IPS-15b (cell line): Measurements from ENCODE around the gene SIMC1.
"Not testable (repeated sequence)": the region's sequence is repeated elsewhere in the genome, so short reads cannot be mapped to it uniquely, and the experiment has no call there.

ENCODE experiments used
- H3K27me3 ChIP-seq: one replicate; pipeline ENCODE4 v1.6.1; 2013; ENCODE audit warnings: low read length; ENCODE audit not compliant: control insufficient read depth, insufficient read depth
- H3K36me3 ChIP-seq: one replicate; pipeline ENCODE4 v1.6.1; 2013; ENCODE audit warnings: low read length; ENCODE audit not compliant: control insufficient read depth, insufficient read depth
- H3K4me1 ChIP-seq: one replicate; pipeline ENCODE4 v1.6.1; 2013; ENCODE audit warnings: mild to moderate bottlenecking, low read length; ENCODE audit not compliant: control insufficient read depth, insufficient read depth
- H3K4me3 ChIP-seq: one replicate; pipeline ENCODE4 v1.5.1; 2013; ENCODE audit warnings: low read depth, low read length
- H3K9ac ChIP-seq: one replicate; pipeline ENCODE4 v1.6.1; 2013; ENCODE audit warnings: low read depth, mild to moderate bottlenecking, low read length
- H3K9me3 ChIP-seq: one replicate; pipeline ENCODE4 v1.6.1; 2013; ENCODE audit warnings: mild to moderate bottlenecking, low read length; ENCODE audit not compliant: control insufficient read depth, insufficient read depth

The SIMC1 gene

GRCh38 chr5:176237971-176238644 lies at the start of gene SIMC1:
SIMC1 (plus strand) TSS chr5:176238424; CDS start chr5:176238509, 85 bp downstream.
- H3K36me3 ChIP-seq, H3K4me3 ChIP-seq, H3K9ac ChIP-seq, H3K9me3 ChIP-seq, H3K4me1 ChIP-seq, H3K27me3 ChIP-seq: not testable (repeated sequence)

GRCh38 chr5:176188506-176189193 lies 49.6 kb upstream of the SIMC1 start:
- Histone ChIP-seq H3K4me1 (no peaks in the 10 kb centered on the region), H3K27me3 (peaks cover 9% of the 10 kb centered on the region), H3K9me3 (no peaks in the 10 kb centered on the region), H3K9ac (no peak overlapping the region), H3K4me3 (no peak overlapping the region), H3K36me3 (no peaks in the 10 kb centered on the region)

- no peaks in the 10 kb centered on the region for H3K4me1 ChIP-seq
- H3K9me3 ChIP-seq = no peaks in the 10 kb centered on the region
- H3K36me3 ChIP-seq = no peaks in the 10 kb centered on the region
- H3K9ac ChIP-seq = no peak overlapping the region
- H3K27me3 ChIP-seq = peaks cover 15% of the 10 kb centered on the region
- no peak overlapping the region for H3K4me3 ChIP-seq
Observed at GRCh38 chr5:176189857-176190256, 48.4 kb upstream of the SIMC1 start.

- Histone ChIP-seq H3K9me3 (no peaks in the 10 kb centered on the region), H3K4me3 (no peak overlapping the region), H3K27me3 (peaks cover 20% of the 10 kb centered on the region), H3K36me3 (no peaks in the 10 kb centered on the region), H3K4me1 (no peaks in the 10 kb centered on the region), H3K9ac (no peak overlapping the region)
Observed at GRCh38 chr5:176190886-176191755, 47.1 kb upstream of the SIMC1 start.

- H3K9ac ChIP-seq = no peak overlapping the region
Observed at GRCh38 chr5:176192094-176192721, 46.0 kb upstream of the SIMC1 start.

GRCh38 chr5:176192722-176193117 lies 45.5 kb upstream of the SIMC1 start:
- not testable (repeated sequence) for H3K36me3 ChIP-seq, H3K9ac ChIP-seq, H3K4me1 ChIP-seq, H3K4me3 ChIP-seq, H3K9me3 ChIP-seq
- peaks cover 20% of the 10 kb centered on the region for H3K27me3 ChIP-seq

More at GRCh38 chr5:176192094-176192721, 46.0 kb upstream of the SIMC1 start:
- peaks cover 20% of the 10 kb centered on the region for H3K27me3 ChIP-seq
- H3K36me3 ChIP-seq = no peaks in the 10 kb centered on the region
- no peaks in the 10 kb centered on the region for H3K9me3 ChIP-seq
- H3K4me1 ChIP-seq = no peaks in the 10 kb centered on the region
- H3K4me3 ChIP-seq = no peak overlapping the region

GRCh38 chr5:176193636-176194035 lies 44.6 kb upstream of the SIMC1 start:
- not testable (repeated sequence) for H3K9me3 ChIP-seq, H3K4me3 ChIP-seq, H3K9ac ChIP-seq, H3K36me3 ChIP-seq, H3K4me1 ChIP-seq
- H3K27me3 ChIP-seq = peaks cover 22% of the 10 kb centered on the region

GRCh38 chr5:176194238-176195083 lies 43.8 kb upstream of the SIMC1 start:
- not testable (repeated sequence) for H3K9me3 ChIP-seq, H3K4me3 ChIP-seq, H3K9ac ChIP-seq, H3K4me1 ChIP-seq, H3K36me3 ChIP-seq
- H3K27me3 ChIP-seq = peaks cover 21% of the 10 kb centered on the region

- H3K4me1 ChIP-seq, H3K9me3 ChIP-seq, H3K4me3 ChIP-seq, H3K36me3 ChIP-seq, H3K9ac ChIP-seq: not testable (repeated sequence)
- H3K27me3 ChIP-seq = peaks cover 21% of the 10 kb centered on the region
Observed at GRCh38 chr5:176195084-176195413, 43.2 kb upstream of the SIMC1 start.

GRCh38 chr5:176195487-176196207 lies 42.6 kb upstream of the SIMC1 start:
- H3K9me3 ChIP-seq, H3K36me3 ChIP-seq, H3K4me3 ChIP-seq, H3K4me1 ChIP-seq, H3K9ac ChIP-seq: not testable (repeated sequence)
- H3K27me3 ChIP-seq = peaks cover 21% of the 10 kb centered on the region
